Gastroesophageal sphincter (tissue), 3 donors: Measurements from ENCODE around the gene CDC5L.

Experiments used
- CTCF ChIP-seq, 4 experiments: fragments of 200-600 bp in 2 of 4; fragments of 450-650 bp in 2 of 4; sonication (generic) in 1 of 4; IDR thresholded peaks; one replicate each; pipeline ENCODE4 v1.5.1; 2017 to 2019; ENCODE audit warnings: antibody characterized with exemption in 4 of 4, mild to moderate bottlenecking in 2 of 4, moderate library complexity in 2 of 4
- EP300 ChIP-seq: sonication (generic); formaldehyde crosslinking; IDR thresholded peaks from one replicate; pipeline ENCODE4 v1.6.1; 2017; ENCODE audit warnings: antibody characterized with exemption, mild to moderate bottlenecking
- POLR2AphosphoS5 ChIP-seq: sonication (generic); formaldehyde crosslinking; IDR thresholded peaks from one replicate; pipeline ENCODE4 v1.6.1; 2017; ENCODE audit warnings: antibody characterized with exemption

- TF ChIP-seq EP300 (no peak), CTCF (IDR thresholded peaks at IDR 0.05) (no peak), POLR2AphosphoS5 (no peak)
Measured at GRCh38 chr6:44386929-44387345, 569 bp upstream of the CDC5L start.
